ENCODE data around the gene UROD.

DNA sequence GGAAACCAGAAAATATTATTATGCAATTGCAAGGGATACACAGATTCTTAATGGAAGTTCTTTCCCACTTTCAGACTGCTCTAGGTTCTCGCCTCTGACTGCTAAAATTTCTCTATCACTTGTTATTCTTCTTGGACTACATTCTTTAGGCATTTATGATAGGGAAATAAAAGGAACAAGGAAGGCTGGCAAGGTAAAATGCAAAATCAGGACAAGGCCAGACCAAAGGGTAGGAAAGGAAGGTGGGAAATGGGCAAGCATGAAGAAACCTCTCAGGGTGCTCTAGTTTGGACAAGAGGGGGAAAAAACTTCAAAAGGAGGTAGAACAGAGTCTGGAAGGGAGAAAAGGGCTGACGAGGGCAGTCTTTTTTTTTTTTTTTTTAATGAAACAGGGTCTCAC, 26.2 kb downstream of the UROD start:
- TF ChIP-seq EZH2 (IDR thresholded peaks at IDR 0.05; ENCODE audit: low read depth, unreplicated experiment) = no peak
- TF ChIP-seq, protein P1, sequence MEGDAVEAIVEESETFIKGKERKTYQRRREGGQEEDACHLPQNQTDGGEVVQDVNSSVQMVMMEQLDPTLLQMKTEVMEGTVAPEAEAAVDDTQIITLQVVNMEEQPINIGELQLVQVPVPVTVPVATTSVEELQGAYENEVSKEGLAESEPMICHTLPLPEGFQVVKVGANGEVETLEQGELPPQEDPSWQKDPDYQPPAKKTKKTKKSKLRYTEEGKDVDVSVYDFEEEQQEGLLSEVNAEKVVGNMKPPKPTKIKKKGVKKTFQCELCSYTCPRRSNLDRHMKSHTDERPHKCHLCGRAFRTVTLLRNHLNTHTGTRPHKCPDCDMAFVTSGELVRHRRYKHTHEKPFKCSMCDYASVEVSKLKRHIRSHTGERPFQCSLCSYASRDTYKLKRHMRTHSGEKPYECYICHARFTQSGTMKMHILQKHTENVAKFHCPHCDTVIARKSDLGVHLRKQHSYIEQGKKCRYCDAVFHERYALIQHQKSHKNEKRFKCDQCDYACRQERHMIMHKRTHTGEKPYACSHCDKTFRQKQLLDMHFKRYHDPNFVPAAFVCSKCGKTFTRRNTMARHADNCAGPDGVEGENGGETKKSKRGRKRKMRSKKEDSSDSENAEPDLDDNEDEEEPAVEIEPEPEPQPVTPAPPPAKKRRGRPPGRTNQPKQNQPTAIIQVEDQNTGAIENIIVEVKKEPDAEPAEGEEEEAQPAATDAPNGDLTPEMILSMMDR (conservative IDR thresholded peaks at IDR 0.05; ENCODE audit: low read depth in 2 of 2) = no peak
- TF ChIP-seq POLR2AphosphoS5 (IDR thresholded peaks at IDR 0.05; ENCODE audit: low read depth) = no peak

Measured in GM23338 (cell line).